ENCODE results near the gene LRCH1.

- TF ChIP-seq POLR2A (IDR thresholded peaks at IDR 0.05) (no peak), POLR2AphosphoS5 (IDR thresholded peaks at IDR 0.05) (no peak), CTCF (IDR thresholded peaks at IDR 0.05) (no peak)
These were observed 25.7 kb upstream of the LRCH1 start for GRCh38 chr13:46527237-46527636.

All from transverse colon (tissue), 4 donors.